Breast epithelium (tissue), 3 donors: ENCODE results near the gene ALG2.

Experiments used
- CTCF ChIP-seq, 3 donors: fragments of 450-650 bp; IDR thresholded peaks; one replicate each; pipeline ENCODE4 v1.5.1; 2016 to 2017; ENCODE audit warnings: antibody characterized with exemption in 3 of 3, mild to moderate bottlenecking in 3 of 3, moderate library complexity in 3 of 3
- POLR2A ChIP-seq: fragments of 450-650 bp; IDR thresholded peaks from one replicate; pipeline ENCODE4 v1.6.1; 2016; ENCODE audit warnings: antibody characterized with exemption, mild to moderate bottlenecking, moderate library complexity

- TF ChIP-seq CTCF (IDR thresholded peaks at IDR 0.05) (no peak), POLR2A (no peak)
Measured at GRCh38 chr9:99235926-99236634, 14.3 kb upstream of the ALG2 start.
